T-helper 2 cell treated with Interferon-gamma antibody and Interleukin-4, amounts not matched to agents 5 μg/mL and 100 μg/mL, for 36 hours (primary cell): Measurements from ENCODE around the gene DUOX2.

ENCODE experiments used
- DNase-seq: peaks from one replicate; pipeline ENCODE4 v3.0.0; 2021; ENCODE audit warnings: low spot score
- H3K27ac Mint-ChIP-seq: one replicate; pipeline ENCODE4 v1.8.0; 2021; ENCODE audit warnings: mild to moderate bottlenecking, mixed read lengths
- H3K27me3 Mint-ChIP-seq: one replicate; pipeline ENCODE4 v1.8.0; 2021; ENCODE audit warnings: low read depth, mixed read lengths
- H3K36me3 Mint-ChIP-seq: one replicate; pipeline ENCODE4 v1.8.0; 2021; ENCODE audit warnings: low read depth, mixed read lengths
- H3K4me1 Mint-ChIP-seq: one replicate; pipeline ENCODE4 v1.8.0; 2021; ENCODE audit warnings: low read depth, mixed read lengths
- H3K4me3 Mint-ChIP-seq: one replicate; pipeline ENCODE4 v1.8.0; 2022; ENCODE audit warnings: mild to moderate bottlenecking, moderate library complexity, mixed read lengths
- H3K9me3 Mint-ChIP-seq: one replicate; pipeline ENCODE4 v1.8.0; 2021; ENCODE audit warnings: mixed read lengths

DUOX2 gene

GRCh38 chr15:45118996-45119395, 5.0 kb upstream of the DUOX2 start:
- no peak overlapping the region for H3K4me3 Mint-ChIP-seq
- no peak for DNase-seq
- H3K9me3 Mint-ChIP-seq, result no peaks in the 10 kb centered on the region
- no peaks in the 10 kb centered on the region for H3K36me3 Mint-ChIP-seq
- peaks cover 62% of the 10 kb centered on the region for H3K27me3 Mint-ChIP-seq
- no peak overlapping the region for H3K27ac Mint-ChIP-seq
- peaks cover 6% of the 10 kb centered on the region for H3K4me1 Mint-ChIP-seq

- no peaks in the 10 kb centered on the region for H3K9me3 Mint-ChIP-seq
- H3K27ac Mint-ChIP-seq, result no peak overlapping the region
- H3K36me3 Mint-ChIP-seq, result no peaks in the 10 kb centered on the region
- peaks cover 6% of the 10 kb centered on the region for H3K4me1 Mint-ChIP-seq
- peak overlapping the region; percentile 72 for H3K4me3 Mint-ChIP-seq
- H3K27me3 Mint-ChIP-seq, result peaks cover 63% of the 10 kb centered on the region
- DNase-seq, result peak; percentile 80
These were observed 4.2 kb upstream of the DUOX2 start for GRCh38 chr15:45118131-45118588.

GRCh38 chr15:45117308-45118130, 3.5 kb upstream of the DUOX2 start:
- no peaks in the 10 kb centered on the region for H3K9me3 Mint-ChIP-seq
- no peak overlapping the region for H3K27ac Mint-ChIP-seq
- no peaks in the 10 kb centered on the region for H3K36me3 Mint-ChIP-seq
- peak overlapping the region; percentile 72 for H3K4me3 Mint-ChIP-seq
- peaks cover 64% of the 10 kb centered on the region for H3K27me3 Mint-ChIP-seq
- H3K4me1 Mint-ChIP-seq, result peaks cover 6% of the 10 kb centered on the region
- DNase-seq, result no peak

GRCh38 chr15:45116482-45117307, 2.7 kb upstream of the DUOX2 start:
- no peaks in the 10 kb centered on the region for H3K9me3 Mint-ChIP-seq
- peaks cover 72% of the 10 kb centered on the region for H3K27me3 Mint-ChIP-seq
- peaks cover 11% of the 10 kb centered on the region for H3K4me1 Mint-ChIP-seq
- no peak overlapping the region for H3K27ac Mint-ChIP-seq
- no peak for DNase-seq
- peaks cover 3% of the 10 kb centered on the region for H3K36me3 Mint-ChIP-seq
- no peak overlapping the region for H3K4me3 Mint-ChIP-seq

GRCh38 chr15:45116006-45116481, 2.1 kb upstream of the DUOX2 start:
- Mint-ChIP-seq H3K4me1 (peaks cover 11% of the 10 kb centered on the region), H3K27ac (no peak overlapping the region), H3K4me3 (no peak overlapping the region), H3K36me3 (peaks cover 3% of the 10 kb centered on the region), H3K27me3 (peaks cover 73% of the 10 kb centered on the region), H3K9me3 (no peaks in the 10 kb centered on the region)
- no peak for DNase-seq

- H3K4me1 Mint-ChIP-seq, result peaks cover 11% of the 10 kb centered on the region
- H3K27ac Mint-ChIP-seq, result no peak overlapping the region
- no peaks in the 10 kb centered on the region for H3K9me3 Mint-ChIP-seq
- H3K36me3 Mint-ChIP-seq, result peaks cover 3% of the 10 kb centered on the region
- peaks cover 76% of the 10 kb centered on the region for H3K27me3 Mint-ChIP-seq
- H3K4me3 Mint-ChIP-seq, result no peak overlapping the region
- no peak for DNase-seq
These were observed 1.4 kb upstream of the DUOX2 start for GRCh38 chr15:45115312-45115820.

- Mint-ChIP-seq H3K27me3 (peaks cover 83% of the 10 kb centered on the region), H3K36me3 (peaks cover 3% of the 10 kb centered on the region), H3K27ac (no peak overlapping the region), H3K9me3 (no peaks in the 10 kb centered on the region), H3K4me3 (no peak overlapping the region), H3K4me1 (peaks cover 11% of the 10 kb centered on the region)
- DNase-seq, result no peak
These were observed 746 bp upstream of the DUOX2 start for GRCh38 chr15:45114751-45115085.

GRCh38 chr15:45113380-45113990, 487 bp downstream of the DUOX2 start:
- no peaks in the 10 kb centered on the region for H3K9me3 Mint-ChIP-seq
- H3K27ac Mint-ChIP-seq, result no peak overlapping the region
- H3K36me3 Mint-ChIP-seq, result peaks cover 3% of the 10 kb centered on the region
- H3K4me3 Mint-ChIP-seq, result no peak overlapping the region
- no peak for DNase-seq
- H3K4me1 Mint-ChIP-seq, result peaks cover 11% of the 10 kb centered on the region
- peaks cover 85% of the 10 kb centered on the region for H3K27me3 Mint-ChIP-seq

GRCh38 chr15:45112591-45113379, 1.2 kb downstream of the DUOX2 start:
- peaks cover 3% of the 10 kb centered on the region for H3K36me3 Mint-ChIP-seq
- peaks cover 9% of the 10 kb centered on the region for H3K4me1 Mint-ChIP-seq
- H3K4me3 Mint-ChIP-seq, result peak overlapping the region; percentile 44
- H3K27me3 Mint-ChIP-seq, result peaks cover 78% of the 10 kb centered on the region
- H3K27ac Mint-ChIP-seq, result no peak overlapping the region
- H3K9me3 Mint-ChIP-seq, result no peaks in the 10 kb centered on the region
- no peak for DNase-seq

- Mint-ChIP-seq H3K4me3 (peak overlapping the region; percentile 44), H3K4me1 (peaks cover 4% of the 10 kb centered on the region), H3K27ac (no peak overlapping the region), H3K36me3 (peaks cover 3% of the 10 kb centered on the region), H3K9me3 (no peaks in the 10 kb centered on the region), H3K27me3 (peaks cover 72% of the 10 kb centered on the region)
- DNase-seq, result no peak
These were observed 1.8 kb downstream of the DUOX2 start for GRCh38 chr15:45112143-45112590.

- no peak overlapping the region for H3K27ac Mint-ChIP-seq
- no peaks in the 10 kb centered on the region for H3K9me3 Mint-ChIP-seq
- H3K4me3 Mint-ChIP-seq, result peak overlapping the region; percentile 44
- peaks cover 68% of the 10 kb centered on the region for H3K27me3 Mint-ChIP-seq
- peaks cover 4% of the 10 kb centered on the region for H3K4me1 Mint-ChIP-seq
- no peak for DNase-seq
- H3K36me3 Mint-ChIP-seq, result peaks cover 3% of the 10 kb centered on the region
These were observed 2.4 kb downstream of the DUOX2 start for GRCh38 chr15:45111390-45112142.

GRCh38 chr15:45110256-45110820, 3.6 kb downstream of the DUOX2 start:
- Mint-ChIP-seq H3K27me3 (peaks cover 56% of the 10 kb centered on the region), H3K9me3 (no peaks in the 10 kb centered on the region), H3K36me3 (peaks cover 3% of the 10 kb centered on the region), H3K27ac (no peak overlapping the region), H3K4me3 (no peak overlapping the region), H3K4me1 (peaks cover 4% of the 10 kb centered on the region)
- DNase-seq, result no peak
